Measurements from ENCODE around the gene CSRNP3. TPM values are rescaled to one million over a fixed set of nuclear protein-coding genes. Genes with fewer than 3 reads are reported as not detected.

Gene CSRNP3
- total and polyA plus RNA-seq, 10 of the 15 experiments (the other 5 are each of a cell fraction or from before 2014, with no cell fraction given): 0.03 to 5.2 (median 0.11) TPM; not detected in 1

DNA sequence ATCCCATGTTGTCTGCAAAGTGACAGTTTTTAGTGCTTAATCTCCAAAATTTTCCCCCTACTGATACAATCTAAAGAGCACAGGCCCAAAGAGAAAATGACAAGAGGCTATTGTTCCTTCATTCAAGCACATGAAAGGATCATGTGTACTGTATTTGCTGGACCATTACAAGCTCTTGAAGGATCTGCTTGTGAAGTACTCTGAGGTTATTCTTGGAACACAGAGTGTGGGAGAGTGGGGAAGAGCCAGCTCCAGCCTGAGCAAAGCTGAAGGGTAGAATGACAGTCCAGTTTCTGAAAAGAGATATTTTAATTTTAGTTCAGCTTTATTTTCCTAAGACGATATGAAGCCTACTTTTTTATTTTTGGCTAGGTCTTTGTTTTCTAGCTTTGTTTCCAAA lies 212.3 kb downstream of the CSRNP3 start:
- Histone ChIP-seq H2AFZ (ENCODE audit: control insufficient read depth, low read depth, low read length) (no peak overlapping the region), H3K79me2 (ENCODE audit: control insufficient read depth, insufficient read depth, low read length) (no peaks in the 10 kb centered on the region), H3K27me3 (replicated peaks in 1 of 2; ENCODE audit: control insufficient read depth in 2 of 2, insufficient read depth in 2 of 2, low read length in 1 of 2) (no peaks in the 10 kb centered on the region), H3K9ac (ENCODE audit: control insufficient read depth, insufficient read depth, low read length) (no peak overlapping the region), H3K27ac (ENCODE audit: control insufficient read depth, insufficient read depth) (no peak overlapping the region), H4K20me1 (ENCODE audit: control insufficient read depth, insufficient read depth) (no peaks in the 10 kb centered on the region), H3K36me3 (ENCODE audit: control insufficient read depth in 2 of 2, insufficient read depth in 2 of 2, low read length in 1 of 2) (no peaks in the 10 kb centered on the region), H3K4me2 (ENCODE audit: control insufficient read depth, insufficient read depth) (no peak overlapping the region), H3K4me3 (no peak overlapping the region), H3K4me1 (ENCODE audit: control insufficient read depth, insufficient read depth, low read length) (no peaks in the 10 kb centered on the region), H3K9me3 (replicated peaks; ENCODE audit: control insufficient read depth, insufficient read depth, low read length) (no peaks in the 10 kb centered on the region)
- in situ Hi-C loops (cut with MboI) (no loop called here), intact Hi-C loops (cut with micrococcal nuclease; ENCODE audit: unreplicated experiment) (no loop called here)
- RAD21 ChIA-PET (ENCODE audit: unreplicated experiment): interaction anchor here (0.7 to 1.9 kb wide), 3 partner anchors 9 to 16 kb away, joined by 4 to 6 read pairs (median 4); no protein-coding TSS in a partner anchor
- no peak for DNase-seq (ENCODE audit: low read depth, low spot score)
- SMC1A ChIA-PET (ENCODE audit: uncharacterized antibody, unreplicated experiment): interaction anchor here (1.0 to 2.2 kb wide), 17 partner anchors 8 to 227 kb away, joined by 3 to 10 read pairs (median 5); no protein-coding TSS in a partner anchor
- no peak for ATAC-seq
- POLR2A ChIA-PET: interaction anchor here (1.4 kb wide), 3 partner anchors 10 to 78 kb away, joined by 3 to 5 read pairs (median 5); no protein-coding TSS in a partner anchor
- BruUV-seq (replicated peaks): no TSS peak
- 50% methylated on average over 1 of the region's 1 CpG for WGBS (ENCODE audit: insufficient coverage, insufficient replicate concordance, low lambda C conversion rate, missing lambda C conversion rate)
- no peak for FAIRE-seq
- TF ChIP-seq PAX5 (IDR thresholded peaks at IDR 0.05; ENCODE audit: borderline replicate concordance, low read depth, low read length) (no peak), RAD51 (IDR thresholded peaks at IDR 0.05) (no peak), SMC3 (IDR thresholded peaks at IDR 0.05; ENCODE audit: borderline replicate concordance, low read length) (no peak), ESRRA (IDR thresholded peaks at IDR 0.05; ENCODE audit: low read length) (no peak), E4F1 (IDR thresholded peaks at IDR 0.05; ENCODE audit: borderline replicate concordance, partially characterized antibody) (no peak), IRF4 (IDR thresholded peaks at IDR 0.05; ENCODE audit: low read depth, low read length) (no peak), BACH1 (IDR thresholded peaks at IDR 0.05; ENCODE audit: borderline replicate concordance) (no peak), FOS (IDR thresholded peaks at IDR 0.05; ENCODE audit: borderline replicate concordance, extremely low read depth, insufficient read length) (no peak), ETV6 (conservative IDR thresholded peaks at IDR 0.05 in 1 of 2, IDR thresholded peaks at IDR 0.05 in 1 of 2; ENCODE audit: borderline replicate concordance in 1 of 2, low read depth in 1 of 2) (no peak), E2F8 (IDR thresholded peaks at IDR 0.05; ENCODE audit: low read depth, partially characterized antibody) (no peak)
- TF ChIP-seq, protein P1, sequence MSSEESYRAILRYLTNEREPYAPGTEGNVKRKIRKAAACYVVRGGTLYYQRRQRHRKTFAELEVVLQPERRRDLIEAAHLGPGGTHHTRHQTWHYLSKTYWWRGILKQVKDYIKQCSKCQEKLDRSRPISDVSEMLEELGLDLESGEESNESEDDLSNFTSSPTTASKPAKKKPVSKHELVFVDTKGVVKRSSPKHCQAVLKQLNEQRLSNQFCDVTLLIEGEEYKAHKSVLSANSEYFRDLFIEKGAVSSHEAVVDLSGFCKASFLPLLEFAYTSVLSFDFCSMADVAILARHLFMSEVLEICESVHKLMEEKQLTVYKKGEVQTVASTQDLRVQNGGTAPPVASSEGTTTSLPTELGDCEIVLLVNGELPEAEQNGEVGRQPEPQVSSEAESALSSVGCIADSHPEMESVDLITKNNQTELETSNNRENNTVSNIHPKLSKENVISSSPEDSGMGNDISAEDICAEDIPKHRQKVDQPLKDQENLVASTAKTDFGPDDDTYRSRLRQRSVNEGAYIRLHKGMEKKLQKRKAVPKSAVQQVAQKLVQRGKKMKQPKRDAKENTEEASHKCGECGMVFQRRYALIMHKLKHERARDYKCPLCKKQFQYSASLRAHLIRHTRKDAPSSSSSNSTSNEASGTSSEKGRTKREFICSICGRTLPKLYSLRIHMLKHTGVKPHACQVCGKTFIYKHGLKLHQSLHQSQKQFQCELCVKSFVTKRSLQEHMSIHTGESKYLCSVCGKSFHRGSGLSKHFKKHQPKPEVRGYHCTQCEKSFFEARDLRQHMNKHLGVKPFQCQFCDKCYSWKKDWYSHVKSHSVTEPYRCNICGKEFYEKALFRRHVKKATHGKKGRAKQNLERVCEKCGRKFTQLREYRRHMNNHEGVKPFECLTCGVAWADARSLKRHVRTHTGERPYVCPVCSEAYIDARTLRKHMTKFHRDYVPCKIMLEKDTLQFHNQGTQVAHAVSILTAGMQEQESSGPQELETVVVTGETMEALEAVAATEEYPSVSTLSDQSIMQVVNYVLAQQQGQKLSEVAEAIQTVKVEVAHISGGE (CRISPR knock-in tag; IDR thresholded peaks at IDR 0.05): no peak
- CTCF ChIA-PET: interaction anchor here (0.9 to 5.8 kb wide), 6 partner anchors 8 to 280 kb away, joined by 3 to 34 read pairs (median 5); no protein-coding TSS in a partner anchor

Data from GM12878 (cell line).